ENCODE data around the gene PTPRB.

Gene PTPRB

DNA sequence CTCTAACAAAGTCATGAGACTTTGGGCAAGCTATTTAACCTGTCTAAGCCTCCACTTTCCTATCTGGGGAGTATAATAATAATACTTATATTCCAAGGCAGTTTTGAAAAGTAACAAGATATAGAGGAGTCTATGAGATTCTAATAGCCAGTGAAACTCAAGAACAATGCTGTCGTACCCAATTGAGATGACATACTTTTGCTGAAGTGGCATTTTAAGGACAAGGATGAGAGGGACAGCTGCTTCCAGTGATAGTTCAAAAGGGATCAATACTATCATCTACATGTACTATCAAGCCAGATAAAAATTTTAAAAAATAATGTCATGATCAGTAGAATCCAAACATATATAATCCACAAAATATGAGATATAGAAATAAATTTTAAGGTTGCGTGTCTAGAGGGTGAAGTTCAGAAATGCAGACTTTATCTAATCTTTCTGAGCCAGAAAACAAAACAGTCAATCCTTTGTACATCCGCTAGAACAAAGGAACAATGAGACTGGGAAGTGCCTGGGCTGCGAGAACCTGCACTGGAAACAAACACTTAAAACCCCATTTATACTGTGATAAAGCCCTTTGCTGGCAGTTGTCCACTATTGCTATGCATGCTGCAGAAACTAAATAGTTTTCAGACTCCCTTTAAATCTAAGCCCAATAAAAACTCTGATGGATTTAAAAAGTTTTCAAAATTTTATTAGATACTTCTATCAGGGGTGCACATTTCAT lies 38.6 kb downstream of the PTPRB start:
- 83 to 100% methylated on average over 1 to 2 of the region's 4 CpGs for WGBS, 2 experiments (ENCODE audit: insufficient coverage in 2 of 2)
- Histone ChIP-seq H3K36me3 (ENCODE audit: control insufficient read depth, insufficient read depth, low read length) (no peaks in the 10 kb centered on the region), H3K9me3 (ENCODE audit: control insufficient read depth, low read length) (no peaks in the 10 kb centered on the region), H3K4me1 (ENCODE audit: control insufficient read depth, insufficient read depth, low read length, poor library complexity, severe bottlenecking) (no peaks in the 10 kb centered on the region), H3K27ac (ENCODE audit: low read depth, low read length, severe bottlenecking) (no peak overlapping the region), H3K4me3 (ENCODE audit: extremely low read depth, insufficient read depth, low read length, poor library complexity, severe bottlenecking) (no peak overlapping the region)

DNA sequence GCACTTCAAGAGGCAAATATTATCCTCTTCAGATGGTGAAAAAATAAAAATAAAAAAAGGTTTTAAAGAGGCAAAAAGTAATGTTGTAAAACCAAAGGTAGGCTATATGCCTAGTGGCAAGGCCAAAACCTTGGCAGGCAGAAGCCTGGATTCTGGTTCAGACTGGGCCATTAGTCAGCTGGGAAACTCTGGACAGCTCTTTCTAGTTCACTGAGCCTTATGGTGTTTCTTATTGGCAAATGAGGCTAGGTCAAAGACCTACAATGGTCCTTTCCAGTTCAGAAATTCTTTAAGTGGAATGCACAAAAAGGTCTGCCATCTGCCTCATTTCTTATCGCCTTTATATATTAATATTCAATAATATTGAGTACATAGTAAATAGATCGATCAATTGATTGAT lies 44.6 kb downstream of the PTPRB start:
- Histone ChIP-seq H3K9me3 (ENCODE audit: control insufficient read depth, low read length) (no peaks in the 10 kb centered on the region), H3K4me3 (ENCODE audit: extremely low read depth, insufficient read depth, low read length, poor library complexity, severe bottlenecking) (no peak overlapping the region), H3K27ac (ENCODE audit: low read depth, low read length, severe bottlenecking) (no peak overlapping the region), H3K4me1 (ENCODE audit: control insufficient read depth, insufficient read depth, low read length, poor library complexity, severe bottlenecking) (no peaks in the 10 kb centered on the region), H3K36me3 (ENCODE audit: control insufficient read depth, insufficient read depth, low read length) (no peaks in the 10 kb centered on the region)
- WGBS, 2 experiments (ENCODE audit: insufficient coverage in 2 of 2) = no CpG with 5 or more reads among the region's 2 CpGs

- Histone ChIP-seq H3K27ac (ENCODE audit: low read depth, low read length, severe bottlenecking) (no peak overlapping the region), H3K4me3 (ENCODE audit: extremely low read depth, insufficient read depth, low read length, poor library complexity, severe bottlenecking) (no peak overlapping the region), H3K36me3 (ENCODE audit: control insufficient read depth, insufficient read depth, low read length) (peaks cover 3% of the 10 kb centered on the region), H3K9me3 (ENCODE audit: control insufficient read depth, low read length) (no peaks in the 10 kb centered on the region), H3K4me1 (ENCODE audit: control insufficient read depth, insufficient read depth, low read length, poor library complexity, severe bottlenecking) (no peaks in the 10 kb centered on the region)
- 96 to 100% methylated on average over 1 to 2 of the region's 4 CpGs for WGBS, 2 experiments (ENCODE audit: insufficient coverage in 2 of 2)
These were observed 46.5 kb downstream of the PTPRB start for GRCh38 chr12:70590549-70591226.

DNA sequence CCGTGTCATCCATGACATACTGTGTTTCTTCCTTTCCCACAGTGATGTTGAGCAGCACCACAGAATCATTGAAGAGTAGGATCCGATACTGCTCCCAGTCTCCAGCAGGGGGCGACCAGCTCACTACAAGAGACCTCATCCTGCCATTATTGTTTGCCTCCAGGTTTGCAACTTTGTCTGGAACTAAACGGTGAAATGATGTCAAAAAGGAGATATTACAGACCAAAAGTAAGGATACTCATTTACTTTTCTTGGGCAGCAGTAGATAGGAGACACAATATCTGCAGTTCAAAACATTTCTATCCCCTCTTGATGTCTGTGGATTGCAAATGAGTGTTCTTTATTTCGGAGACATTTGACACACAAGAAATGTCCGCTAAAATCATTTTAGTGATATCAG lies 47.2 kb downstream of the PTPRB start:
- no peaks in the 10 kb centered on the region for H3K4me1 ChIP-seq (ENCODE audit: control insufficient read depth, insufficient read depth, low read length, poor library complexity, severe bottlenecking)
- H3K27ac ChIP-seq (ENCODE audit: low read depth, low read length, severe bottlenecking) = no peak overlapping the region
- peaks cover 3% of the 10 kb centered on the region for H3K36me3 ChIP-seq (ENCODE audit: control insufficient read depth, insufficient read depth, low read length)
- H3K4me3 ChIP-seq (ENCODE audit: extremely low read depth, insufficient read depth, low read length, poor library complexity, severe bottlenecking) = no peak overlapping the region
- 11 to 18% methylated on average over 1 to 3 of the region's 6 CpGs for WGBS, 2 experiments (ENCODE audit: insufficient coverage in 2 of 2)
- H3K9me3 ChIP-seq (ENCODE audit: control insufficient read depth, low read length) = no peaks in the 10 kb centered on the region

DNA sequence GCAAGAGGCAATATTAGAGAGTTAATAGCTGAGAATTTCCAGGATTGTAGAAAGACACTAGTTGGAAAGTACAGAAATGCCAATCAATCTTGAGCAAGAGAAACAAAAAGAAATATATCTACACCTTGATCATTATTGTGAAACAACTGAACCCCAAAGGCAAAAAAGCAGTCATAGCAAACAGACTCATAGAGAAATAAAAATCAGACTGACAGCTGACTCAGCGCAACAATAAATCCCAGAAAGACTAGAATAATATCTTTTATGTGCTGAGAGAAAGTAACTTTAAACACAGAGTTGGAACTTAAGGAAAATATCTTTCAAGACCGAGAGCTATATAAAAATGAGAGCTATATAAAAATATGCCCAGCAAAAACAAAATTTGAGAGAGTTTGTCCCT lies 52.9 kb downstream of the PTPRB start:
- no peak overlapping the region for H3K27ac ChIP-seq (ENCODE audit: low read depth, low read length, severe bottlenecking)
- H3K36me3 ChIP-seq (ENCODE audit: control insufficient read depth, insufficient read depth, low read length) = peaks cover 3% of the 10 kb centered on the region
- no CpG with 5 or more reads among the region's 2 CpGs for WGBS, 2 experiments (ENCODE audit: insufficient coverage in 2 of 2)
- H3K4me3 ChIP-seq (ENCODE audit: extremely low read depth, insufficient read depth, low read length, poor library complexity, severe bottlenecking) = no peak overlapping the region
- no peaks in the 10 kb centered on the region for H3K4me1 ChIP-seq (ENCODE audit: control insufficient read depth, insufficient read depth, low read length, poor library complexity, severe bottlenecking)
- peaks cover 5% of the 10 kb centered on the region for H3K9me3 ChIP-seq (ENCODE audit: control insufficient read depth, low read length)

DNA sequence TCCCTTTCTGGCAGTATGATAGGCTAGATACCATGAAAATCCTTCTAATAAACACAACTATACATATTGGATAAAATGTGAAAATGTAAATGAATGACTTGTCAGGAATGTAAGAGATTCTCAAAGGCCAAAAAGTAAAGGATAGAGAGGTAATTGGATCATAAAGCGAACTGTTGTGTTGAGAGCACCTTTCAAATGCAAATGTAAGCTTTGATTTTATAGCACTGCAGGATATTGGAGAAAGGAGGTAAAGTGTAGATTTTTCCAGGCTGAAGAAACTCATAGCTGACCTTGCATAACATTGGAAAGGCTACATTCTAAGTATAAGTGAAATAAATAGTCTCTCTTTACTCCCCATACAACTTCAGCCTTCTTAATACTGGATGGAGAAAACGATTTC lies 54.0 kb downstream of the PTPRB start:
- H3K9me3 ChIP-seq (ENCODE audit: control insufficient read depth, low read length) = peaks cover 5% of the 10 kb centered on the region
- no peak overlapping the region for H3K27ac ChIP-seq (ENCODE audit: low read depth, low read length, severe bottlenecking)
- 71 to 87% methylated on average over 1 of the region's 2 CpGs for WGBS, 2 experiments (ENCODE audit: insufficient coverage in 2 of 2)
- no peaks in the 10 kb centered on the region for H3K4me1 ChIP-seq (ENCODE audit: control insufficient read depth, insufficient read depth, low read length, poor library complexity, severe bottlenecking)
- H3K4me3 ChIP-seq (ENCODE audit: extremely low read depth, insufficient read depth, low read length, poor library complexity, severe bottlenecking) = no peak overlapping the region
- peaks cover 3% of the 10 kb centered on the region for H3K36me3 ChIP-seq (ENCODE audit: control insufficient read depth, insufficient read depth, low read length)

DNA sequence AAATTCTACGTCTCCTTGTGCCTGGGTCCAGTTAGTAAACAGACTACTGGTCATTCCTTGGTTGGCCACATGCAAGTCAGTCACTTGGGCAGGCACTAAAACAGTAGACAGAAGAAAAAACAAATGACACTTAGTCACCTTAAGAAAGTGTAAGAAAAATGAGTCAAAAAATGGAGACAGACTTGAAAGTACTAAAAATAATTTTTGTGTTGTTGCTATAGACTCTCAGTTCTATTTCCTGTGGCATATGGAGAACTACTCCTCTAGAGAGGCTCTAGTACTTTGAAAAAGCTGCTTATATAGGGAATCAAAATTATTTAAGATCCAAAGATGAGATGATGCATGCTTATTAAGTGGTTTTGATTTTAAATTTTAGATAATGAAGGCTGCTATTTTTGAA lies 56.0 kb downstream of the PTPRB start:
- H3K4me1 ChIP-seq (ENCODE audit: control insufficient read depth, insufficient read depth, low read length, poor library complexity, severe bottlenecking) = no peaks in the 10 kb centered on the region
- no peak overlapping the region for H3K4me3 ChIP-seq (ENCODE audit: extremely low read depth, insufficient read depth, low read length, poor library complexity, severe bottlenecking)
- WGBS, 2 experiments (ENCODE audit: insufficient coverage in 2 of 2) = 100% methylated on average over 1 of the region's 1 CpG

DNA sequence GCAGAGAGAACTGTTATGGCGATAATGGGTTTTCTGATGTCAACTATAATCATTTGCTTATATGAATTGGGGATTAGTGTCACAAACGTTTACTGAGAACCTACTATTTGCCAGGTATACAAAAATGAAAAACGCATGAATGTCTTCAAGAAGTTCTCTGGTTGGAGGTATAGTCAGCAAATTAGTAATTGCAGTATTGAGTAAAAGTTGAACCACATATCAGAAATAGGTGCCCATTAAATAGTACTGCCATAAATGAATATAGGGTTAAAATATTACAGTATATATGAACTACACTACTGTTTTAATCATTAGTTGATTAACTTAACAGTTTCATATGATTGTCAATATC lies 60.0 kb downstream of the PTPRB start:
- Histone ChIP-seq H3K4me1 (ENCODE audit: control insufficient read depth, insufficient read depth, low read length, poor library complexity, severe bottlenecking) (no peaks in the 10 kb centered on the region), H3K9me3 (ENCODE audit: control insufficient read depth, low read length) (no peaks in the 10 kb centered on the region), H3K27ac (ENCODE audit: low read depth, low read length, severe bottlenecking) (no peak overlapping the region), H3K36me3 (ENCODE audit: control insufficient read depth, insufficient read depth, low read length) (no peaks in the 10 kb centered on the region), H3K4me3 (ENCODE audit: extremely low read depth, insufficient read depth, low read length, poor library complexity, severe bottlenecking) (no peak overlapping the region)
- WGBS, 2 experiments (ENCODE audit: insufficient coverage in 2 of 2) = 89% methylated on average over 1 of the region's 3 CpGs; no CpG with 5 or more reads in 1 of the 2 experiments

More for the DNA sequence above, 56.0 kb downstream of the PTPRB start:
- H3K9me3 ChIP-seq (ENCODE audit: control insufficient read depth, low read length) = peaks cover 5% of the 10 kb centered on the region
- no peak overlapping the region for H3K27ac ChIP-seq (ENCODE audit: low read depth, low read length, severe bottlenecking)
- peaks cover under 1% of the 10 kb centered on the region for H3K36me3 ChIP-seq (ENCODE audit: control insufficient read depth, insufficient read depth, low read length)

GRCh38 chr12:70576341-70577282 lies 60.6 kb downstream of the PTPRB start:
- H3K4me1 ChIP-seq (ENCODE audit: control insufficient read depth, insufficient read depth, low read length, poor library complexity, severe bottlenecking) = no peaks in the 10 kb centered on the region
- H3K27ac ChIP-seq (ENCODE audit: low read depth, low read length, severe bottlenecking) = no peak overlapping the region
- H3K4me3 ChIP-seq (ENCODE audit: extremely low read depth, insufficient read depth, low read length, poor library complexity, severe bottlenecking) = no peak overlapping the region
- 54 to 90% methylated on average over 2 to 7 of the region's 19 CpGs for WGBS, 2 experiments (ENCODE audit: insufficient coverage in 2 of 2)
- no peaks in the 10 kb centered on the region for H3K36me3 ChIP-seq (ENCODE audit: control insufficient read depth, insufficient read depth, low read length)
- no peaks in the 10 kb centered on the region for H3K9me3 ChIP-seq (ENCODE audit: control insufficient read depth, low read length)

DNA sequence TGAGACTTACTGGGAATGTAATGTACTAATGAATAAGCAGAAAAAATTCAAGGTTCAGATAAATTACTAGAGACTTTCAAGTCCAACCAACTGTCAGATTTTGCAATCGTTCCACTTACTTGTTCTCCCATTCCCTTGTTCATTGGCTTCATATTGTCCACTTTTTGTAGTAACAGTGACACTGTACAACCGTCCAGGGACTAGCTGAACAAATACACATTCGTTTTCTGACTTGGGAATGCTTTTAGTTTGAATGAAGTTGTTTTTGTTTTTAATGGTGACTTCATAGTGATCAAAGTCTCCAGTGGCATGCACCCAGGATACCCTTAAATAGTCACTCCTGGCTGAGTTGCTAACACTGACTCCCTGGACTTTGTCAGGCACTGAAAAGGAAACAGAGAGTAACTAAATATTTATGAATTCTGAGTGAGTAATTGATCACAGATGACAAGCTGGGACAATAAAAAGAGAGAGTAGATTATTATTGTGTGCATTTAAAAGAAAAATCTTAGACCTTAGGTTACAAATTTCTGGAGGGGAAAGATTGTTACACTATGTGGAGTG lies 65.4 kb downstream of the PTPRB start:
- H3K4me3 ChIP-seq (ENCODE audit: extremely low read depth, insufficient read depth, low read length, poor library complexity, severe bottlenecking) = no peak overlapping the region
- no peaks in the 10 kb centered on the region for H3K36me3 ChIP-seq (ENCODE audit: control insufficient read depth, insufficient read depth, low read length)
- H3K27ac ChIP-seq (ENCODE audit: low read depth, low read length, severe bottlenecking) = no peak overlapping the region
- WGBS, 2 experiments (ENCODE audit: insufficient coverage in 2 of 2) = 87 to 88% methylated on average over 3 of the region's 3 CpGs
- H3K4me1 ChIP-seq (ENCODE audit: control insufficient read depth, insufficient read depth, low read length, poor library complexity, severe bottlenecking) = no peaks in the 10 kb centered on the region
- H3K9me3 ChIP-seq (ENCODE audit: control insufficient read depth, low read length) = no peaks in the 10 kb centered on the region

Data from mesodermal cell (in vitro differentiated cells).